Immature natural killer cell (primary cell): ENCODE results near the gene FAM3C. TPM values are rescaled to one million over a fixed set of nuclear protein-coding genes. Genes with fewer than 3 reads are reported as not detected.

Experiments
- DNase-seq, 3 donors: peaks; one replicate each; pipeline ENCODE4 v3.0.0; 2022; ENCODE audit warnings: mixed read lengths in 1 of 3
- H3K27ac Mint-ChIP-seq, 6 donors: one replicate each; pipeline ENCODE4 v1.8.0; 2020; ENCODE audit warnings: mixed read lengths in 6 of 6, mild to moderate bottlenecking in 5 of 6, inconsistent platforms in 4 of 6, moderate library complexity in 3 of 6
- H3K27me3 Mint-ChIP-seq, 3 donors: one replicate each; pipeline ENCODE4 v1.8.0; 2020 to 2021; ENCODE audit warnings: low read depth in 3 of 3, mild to moderate bottlenecking in 3 of 3, mixed read lengths in 3 of 3, moderate library complexity in 3 of 3, inconsistent platforms in 1 of 3
- H3K36me3 Mint-ChIP-seq, 3 donors: one replicate each; pipeline ENCODE4 v1.8.0; 2020; ENCODE audit warnings: mixed read lengths in 3 of 3, inconsistent platforms in 2 of 3, mild to moderate bottlenecking in 2 of 3
- H3K4me1 Mint-ChIP-seq, 2 donors: one replicate each; pipeline ENCODE4 v1.8.0; 2020; ENCODE audit warnings: inconsistent platforms in 2 of 2, mild to moderate bottlenecking in 2 of 2, mixed read lengths in 2 of 2, moderate library complexity in 1 of 2
- H3K4me3 Mint-ChIP-seq, 5 donors: one replicate each; pipeline ENCODE4 v1.8.0; 2020; ENCODE audit warnings: mild to moderate bottlenecking in 5 of 5, mixed read lengths in 5 of 5, inconsistent platforms in 3 of 5, moderate library complexity in 3 of 5
- H3K9me3 Mint-ChIP-seq, 6 donors: one replicate each; pipeline ENCODE4 v1.8.0; 2020; ENCODE audit warnings: mild to moderate bottlenecking in 6 of 6, mixed read lengths in 6 of 6, inconsistent platforms in 4 of 6, moderate library complexity in 3 of 6
- polyA plus RNA-seq, 3 donors: library from polyadenylated mRNA; unstranded; fragments of 300-500 nt; fragmentation: Illumina TruSeq; gene quantifications; one replicate each; pipeline ENCODE4 v1.2.3, GENCODE V29; 2021

The FAM3C gene
- polyA plus RNA-seq, 3 donors from 2014 or later, result 34.5 to 49.4 (median 48.1) TPM

DNA sequence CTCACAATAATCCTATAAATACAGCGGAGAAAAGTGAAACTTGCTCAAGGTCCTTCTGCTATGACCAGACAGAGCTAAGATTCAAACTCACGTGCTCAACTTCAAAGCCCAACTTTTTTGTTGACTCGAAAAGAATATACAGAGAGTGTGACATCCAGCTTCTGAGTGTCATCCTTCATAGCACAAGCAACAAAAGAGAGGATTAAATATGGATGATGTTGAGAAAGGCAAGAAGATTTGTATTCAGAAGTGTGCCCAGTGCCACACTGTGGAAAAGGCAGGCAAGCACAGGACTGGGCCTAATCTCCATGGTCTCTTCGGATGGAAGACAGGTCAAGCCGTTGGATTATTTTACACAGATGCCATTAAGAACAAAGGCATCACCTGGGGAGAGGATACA, 2.1 kb upstream of the FAM3C start:
- Mint-ChIP-seq H3K4me1 (peaks cover 8 to 33% of the 10 kb centered on the region in 2 donors), H3K9me3 (no peaks in the 10 kb centered on the region), H3K27me3 (peaks cover 0 to 4% (median 1%) of the 10 kb centered on the region in 3 donors), H3K27ac (no peak overlapping the region), H3K4me3 (no peak overlapping the region), H3K36me3 (no peaks in the 10 kb centered on the region)
- DNase-seq, result no peak

DNA sequence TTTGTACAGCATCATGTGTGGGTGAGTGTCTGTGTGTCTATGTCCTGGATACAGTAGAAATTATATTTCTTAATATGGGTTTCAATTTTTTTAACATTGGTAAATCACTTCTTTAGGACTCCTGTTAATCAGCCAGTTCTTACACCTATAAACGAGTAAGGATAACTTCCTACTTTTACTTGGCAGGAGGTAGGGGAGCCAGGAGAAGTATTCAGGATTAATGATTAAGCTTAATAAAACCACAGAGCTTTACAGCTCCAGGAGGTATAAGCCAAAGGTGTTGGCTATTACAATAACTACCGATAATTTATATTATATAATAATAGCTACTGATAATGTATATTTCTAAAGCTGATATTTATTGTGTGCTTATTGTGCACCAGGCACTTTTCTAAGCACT, 1.7 kb upstream of the FAM3C start:
- Mint-ChIP-seq H3K36me3 (peaks cover under 1 to 1% (median under 1%) of the 10 kb centered on the region in 3 donors), H3K4me1 (peaks cover 8 to 36% of the 10 kb centered on the region in 2 donors), H3K4me3 (no peak overlapping the region), H3K27ac (no peak overlapping the region), H3K27me3 (peaks cover 0 to 4% (median 1%) of the 10 kb centered on the region in 3 donors), H3K9me3 (no peaks in the 10 kb centered on the region)
- DNase-seq, result no peak

DNA sequence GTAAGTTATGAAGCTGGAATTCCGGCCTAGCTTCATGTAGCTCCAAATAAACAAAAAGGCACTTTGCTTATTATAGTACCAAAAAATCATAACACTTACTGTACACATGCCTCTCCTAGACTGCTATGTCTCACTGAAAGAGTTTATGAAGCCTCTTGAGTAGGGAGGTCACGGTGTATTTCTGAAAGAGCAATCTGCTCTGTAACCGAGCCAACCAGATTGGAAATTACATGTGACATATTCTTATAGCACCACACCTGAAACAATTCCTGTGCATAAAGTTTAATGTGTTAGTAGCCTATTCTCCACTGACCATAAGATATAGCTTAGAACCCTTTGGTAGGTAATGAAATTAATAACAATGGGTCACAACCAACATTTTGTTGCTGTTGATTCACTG, 1.3 kb upstream of the FAM3C start:
- H3K27ac Mint-ChIP-seq, result peak overlapping the region in 3 of 6 donors; percentile 18 to 65 (median 29)
- H3K9me3 Mint-ChIP-seq, result no peaks in the 10 kb centered on the region
- peaks cover 12 to 41% of the 10 kb centered on the region in 2 donors for H3K4me1 Mint-ChIP-seq
- DNase-seq, result no peak
- peak overlapping the region; percentile 47 to 84 (median 65) for H3K4me3 Mint-ChIP-seq
- peaks cover 0 to 4% (median 1%) of the 10 kb centered on the region in 3 donors for H3K27me3 Mint-ChIP-seq
- peaks cover 3 to 4% (median 4%) of the 10 kb centered on the region in 3 donors for H3K36me3 Mint-ChIP-seq

DNA sequence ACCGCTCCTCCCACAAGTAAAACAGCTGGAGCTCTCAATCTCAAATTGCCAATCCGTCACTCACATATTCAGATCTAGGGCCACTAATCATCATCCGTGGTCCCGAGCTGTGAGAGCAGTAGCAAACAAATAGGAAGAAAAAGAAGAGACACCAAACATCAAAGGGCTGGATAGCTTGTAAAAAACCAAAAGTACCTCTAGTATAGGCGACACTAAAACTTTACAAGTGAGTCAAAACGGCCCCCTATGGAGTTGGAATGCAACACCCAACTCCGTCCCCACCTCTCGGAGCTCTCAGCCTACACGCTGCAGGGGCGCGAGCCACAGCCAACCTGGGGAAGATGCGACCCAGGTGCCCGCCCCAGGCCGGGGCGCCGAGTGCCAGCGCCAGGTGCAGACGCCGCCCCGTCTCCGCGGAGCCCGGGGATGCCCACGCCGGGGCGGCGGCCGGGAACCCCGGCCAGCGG, 581 bp downstream of the FAM3C start:
- Mint-ChIP-seq H3K9me3 (no peaks in the 10 kb centered on the region), H3K4me1 (peaks cover 23 to 58% of the 10 kb centered on the region in 2 donors), H3K36me3 (peaks cover 4 to 9% (median 4%) of the 10 kb centered on the region in 3 donors), H3K27ac (peak overlapping the region; percentile 69 to 95 (median 84)), H3K27me3 (peaks cover 0 to 4% (median 1%) of the 10 kb centered on the region in 3 donors), H3K4me3 (peak overlapping the region; percentile 86 to 91 (median 89))
- no peak for DNase-seq

DNA sequence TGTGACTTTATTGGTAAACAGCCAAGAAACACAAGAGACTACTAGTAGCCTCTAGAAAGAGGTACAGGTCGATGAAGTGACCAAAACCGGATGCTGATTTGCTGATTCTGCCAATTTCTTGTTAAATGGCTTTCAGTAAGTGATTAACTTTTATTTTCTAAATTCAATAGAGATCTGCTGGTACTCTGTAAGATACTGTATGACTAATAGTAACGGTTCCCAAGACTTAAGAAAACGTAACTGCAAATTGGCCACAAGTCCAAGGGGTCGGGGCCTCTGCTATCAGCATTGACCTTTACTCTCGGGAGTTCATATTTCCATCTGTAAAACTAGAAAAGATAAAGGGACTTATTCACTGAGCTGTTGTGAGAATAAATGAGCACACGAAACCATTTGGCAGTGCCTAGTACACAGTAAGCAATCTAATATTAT, 1.4 kb downstream of the FAM3C start:
- Mint-ChIP-seq H3K27me3 (peaks cover 0 to 4% (median 1%) of the 10 kb centered on the region in 3 donors), H3K27ac (peak overlapping the region in 1 of 6 donors; percentile 12), H3K36me3 (peaks cover 4 to 9% (median 4%) of the 10 kb centered on the region in 3 donors), H3K4me3 (peak overlapping the region in 4 of 5 donors; percentile 15 to 52 (median 37)), H3K9me3 (no peaks in the 10 kb centered on the region), H3K4me1 (peaks cover 28 to 66% of the 10 kb centered on the region in 2 donors)
- DNase-seq, result no peak

DNA sequence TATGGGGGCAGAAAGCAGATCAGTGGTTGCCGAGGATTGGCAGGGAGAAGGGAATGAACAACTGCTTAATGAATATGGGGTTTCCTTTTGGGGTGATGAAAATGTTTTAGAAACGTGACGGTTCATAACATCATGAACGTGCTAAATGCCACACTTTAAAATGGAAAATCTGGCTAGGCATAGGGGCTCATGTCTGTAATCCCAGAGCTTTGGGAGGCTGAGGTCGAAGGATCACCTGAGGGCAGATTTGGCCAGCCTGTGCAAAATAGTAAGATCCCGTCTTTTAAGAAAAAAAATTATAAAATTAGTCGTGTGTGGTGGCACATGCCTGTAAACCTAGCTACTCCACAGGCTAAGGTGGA, 3.1 kb downstream of the FAM3C start:
- peaks cover 33 to 84% of the 10 kb centered on the region in 2 donors for H3K4me1 Mint-ChIP-seq
- no peak for DNase-seq
- peak overlapping the region in 1 of 6 donors; percentile 65 for H3K27ac Mint-ChIP-seq
- H3K36me3 Mint-ChIP-seq, result peaks cover 4 to 9% (median 4%) of the 10 kb centered on the region in 3 donors
- peaks cover 0 to 4% (median 1%) of the 10 kb centered on the region in 3 donors for H3K27me3 Mint-ChIP-seq
- H3K9me3 Mint-ChIP-seq, result no peaks in the 10 kb centered on the region
- H3K4me3 Mint-ChIP-seq, result peak overlapping the region in 1 of 5 donors; percentile 15

DNA sequence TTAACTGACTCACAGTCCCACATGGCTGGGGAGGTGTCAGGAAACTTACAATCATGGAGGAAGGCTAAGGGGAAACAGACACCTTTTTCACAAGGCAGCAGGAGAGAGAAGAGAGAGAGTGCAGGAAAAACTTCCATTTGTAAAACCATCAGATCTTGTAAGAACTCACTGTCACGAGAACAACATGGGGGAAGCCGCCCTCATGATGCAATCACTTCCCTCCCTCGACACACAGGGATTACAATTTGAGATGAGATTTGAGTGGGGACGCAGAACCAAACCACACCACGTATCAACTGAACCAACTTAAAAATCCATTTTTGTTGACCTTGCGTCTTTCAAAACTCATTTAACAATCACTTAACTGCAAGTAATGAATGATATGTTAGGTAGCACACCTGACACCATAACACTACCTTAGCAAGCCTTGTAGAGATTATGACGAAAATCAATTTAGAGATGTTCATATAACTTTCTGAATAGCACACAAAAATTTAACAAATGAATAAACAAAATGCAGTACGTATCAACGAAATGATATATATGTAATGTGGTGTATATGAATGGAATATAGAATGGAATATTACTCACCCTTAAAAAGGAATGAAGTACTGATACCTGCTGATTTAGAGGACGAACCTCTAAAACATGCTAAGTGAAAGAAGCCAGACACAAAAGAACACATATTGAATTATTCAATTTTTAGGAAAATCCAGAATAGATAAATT, 3.7 kb downstream of the FAM3C start:
- Mint-ChIP-seq H3K27me3 (peaks cover 0 to 4% (median 1%) of the 10 kb centered on the region in 3 donors), H3K4me3 (peak overlapping the region in 2 of 5 donors; percentile 15 to 18), H3K27ac (peak overlapping the region in 1 of 6 donors; percentile 65), H3K36me3 (peaks cover 4 to 9% (median 4%) of the 10 kb centered on the region in 3 donors), H3K9me3 (no peaks in the 10 kb centered on the region), H3K4me1 (peaks cover 33 to 89% of the 10 kb centered on the region in 2 donors)
- DNase-seq, result no peak

DNA sequence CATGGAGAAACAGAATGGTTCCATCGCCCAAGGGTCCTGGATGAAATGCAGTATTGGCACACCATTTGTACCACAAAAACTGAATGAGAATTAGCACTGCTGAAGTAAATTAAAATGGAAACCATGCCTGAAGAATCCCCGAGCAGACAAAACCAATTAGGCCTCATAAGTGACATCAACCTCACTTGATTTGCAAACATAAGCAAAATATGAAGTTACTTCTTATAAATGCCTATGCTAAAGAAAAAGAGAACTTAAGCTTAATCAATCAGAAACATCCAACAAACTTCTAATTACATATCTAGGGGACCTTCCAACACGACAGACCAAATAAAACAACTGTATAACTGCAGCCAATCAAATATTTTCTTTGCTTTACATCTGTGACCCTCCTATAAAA, 4.4 kb downstream of the FAM3C start:
- no peak overlapping the region for H3K4me3 Mint-ChIP-seq
- H3K9me3 Mint-ChIP-seq, result no peaks in the 10 kb centered on the region
- H3K27ac Mint-ChIP-seq, result peak overlapping the region in 1 of 6 donors; percentile 3
- peaks cover 0 to 4% (median 1%) of the 10 kb centered on the region in 3 donors for H3K27me3 Mint-ChIP-seq
- no peak for DNase-seq
- H3K4me1 Mint-ChIP-seq, result peaks cover 33 to 89% of the 10 kb centered on the region in 2 donors
- peaks cover 4 to 9% (median 4%) of the 10 kb centered on the region in 3 donors for H3K36me3 Mint-ChIP-seq

DNA sequence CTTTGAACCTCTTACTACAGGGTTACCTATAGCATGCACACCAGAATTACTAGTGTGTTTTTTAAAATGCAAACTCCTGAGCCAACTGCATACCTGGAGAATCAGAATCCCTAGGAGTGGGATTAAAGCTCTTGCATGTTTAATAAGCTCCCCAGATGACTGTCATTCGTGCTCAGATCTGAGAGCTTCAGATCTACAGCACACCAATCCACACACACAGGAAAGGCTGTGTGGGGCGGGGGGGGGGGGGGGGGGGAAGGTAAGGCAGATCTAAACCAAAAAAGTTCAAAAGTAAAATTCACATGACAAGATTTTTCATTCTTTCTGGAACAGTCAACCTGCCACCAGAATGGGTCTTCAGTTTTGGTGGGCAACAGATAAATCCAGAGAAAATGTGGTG, 5.5 kb downstream of the FAM3C start:
- H3K9me3 Mint-ChIP-seq, result no peaks in the 10 kb centered on the region
- H3K4me3 Mint-ChIP-seq, result no peak overlapping the region
- no peak for DNase-seq
- peaks cover 4 to 9% (median 4%) of the 10 kb centered on the region in 3 donors for H3K36me3 Mint-ChIP-seq
- H3K27ac Mint-ChIP-seq, result peak overlapping the region in 2 of 6 donors; percentile 17 to 53
- H3K27me3 Mint-ChIP-seq, result peaks cover 0 to 4% (median 0%) of the 10 kb centered on the region in 3 donors
- H3K4me1 Mint-ChIP-seq, result peaks cover 41 to 95% of the 10 kb centered on the region in 2 donors

DNA sequence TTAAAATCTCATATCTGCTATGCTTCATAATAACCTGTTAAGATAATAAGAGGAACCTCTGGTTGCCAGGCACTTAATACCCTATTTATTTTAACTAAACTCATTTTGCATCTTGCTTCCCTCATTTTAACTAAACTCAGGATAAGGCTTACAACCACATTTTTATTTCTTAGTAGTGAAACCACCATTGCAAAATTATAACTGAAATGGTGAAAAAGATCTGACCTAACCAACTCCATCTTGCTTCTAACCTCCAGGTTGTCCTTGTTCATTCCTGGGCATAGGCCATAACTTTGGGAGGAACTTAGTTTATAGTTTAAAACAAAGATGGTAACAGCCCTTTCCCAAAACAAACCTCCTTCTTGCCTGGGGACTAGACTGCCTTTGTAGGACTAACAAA, 6.0 kb downstream of the FAM3C start:
- Mint-ChIP-seq H3K27ac (peak overlapping the region in 3 of 6 donors; percentile 8 to 53 (median 17)), H3K4me3 (no peak overlapping the region), H3K27me3 (no peaks in the 10 kb centered on the region), H3K36me3 (peaks cover 4 to 9% (median 4%) of the 10 kb centered on the region in 3 donors), H3K9me3 (no peaks in the 10 kb centered on the region), H3K4me1 (peaks cover 42 to 95% of the 10 kb centered on the region in 2 donors)
- no peak for DNase-seq

DNA sequence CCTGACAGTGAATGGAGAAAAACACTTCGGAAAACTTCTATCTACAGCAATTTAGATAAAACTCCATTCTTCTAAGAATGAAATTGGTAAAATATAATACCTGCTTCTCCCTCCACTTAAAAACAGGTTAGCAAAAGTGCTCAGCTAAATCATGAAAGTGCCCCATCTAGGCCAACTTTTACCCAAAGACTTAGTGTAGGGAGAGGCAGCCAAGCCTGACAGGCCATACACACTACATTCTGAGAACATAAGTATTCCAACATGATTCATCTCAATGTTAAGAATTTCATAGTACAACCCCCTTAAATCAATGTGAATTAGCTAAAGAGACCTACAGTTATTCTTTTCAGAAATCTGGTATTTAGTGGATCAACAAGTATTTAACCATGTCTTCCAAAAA, 7.2 kb downstream of the FAM3C start:
- Mint-ChIP-seq H3K27me3 (peaks cover 0 to 4% (median 0%) of the 10 kb centered on the region in 3 donors), H3K4me1 (peaks cover 53 to 95% of the 10 kb centered on the region in 2 donors), H3K27ac (no peak overlapping the region), H3K4me3 (no peak overlapping the region), H3K9me3 (no peaks in the 10 kb centered on the region), H3K36me3 (peaks cover 4 to 9% (median 4%) of the 10 kb centered on the region in 3 donors)
- no peak for DNase-seq

DNA sequence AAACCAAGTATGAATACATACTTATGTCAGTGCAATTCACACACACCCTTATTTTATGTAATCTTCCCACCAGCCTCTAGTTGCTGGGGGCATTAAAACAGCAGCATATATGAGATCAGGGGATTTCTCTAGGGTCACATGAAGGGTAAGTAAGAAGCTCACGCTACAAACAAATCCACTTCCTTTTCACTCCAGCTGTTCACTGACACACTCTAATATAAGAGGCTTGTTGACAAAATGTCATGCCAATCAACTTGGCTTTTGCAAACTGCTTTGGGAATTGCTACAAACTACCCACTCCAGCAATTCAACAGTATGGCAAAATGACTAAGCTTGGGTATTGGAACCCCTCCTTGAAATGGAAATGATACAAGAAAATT, 10.3 kb downstream of the FAM3C start:
- Mint-ChIP-seq H3K4me3 (no peak overlapping the region), H3K36me3 (peaks cover 0 to 10% (median 0%) of the 10 kb centered on the region in 3 donors), H3K4me1 (peaks cover 53 to 89% of the 10 kb centered on the region in 2 donors), H3K27ac (peak overlapping the region in 2 of 6 donors; percentile 55 to 65), H3K27me3 (peaks cover 0 to 4% (median 0%) of the 10 kb centered on the region in 3 donors), H3K9me3 (no peaks in the 10 kb centered on the region)
- peak in 1 of 3 donors; percentile 15 for DNase-seq

DNA sequence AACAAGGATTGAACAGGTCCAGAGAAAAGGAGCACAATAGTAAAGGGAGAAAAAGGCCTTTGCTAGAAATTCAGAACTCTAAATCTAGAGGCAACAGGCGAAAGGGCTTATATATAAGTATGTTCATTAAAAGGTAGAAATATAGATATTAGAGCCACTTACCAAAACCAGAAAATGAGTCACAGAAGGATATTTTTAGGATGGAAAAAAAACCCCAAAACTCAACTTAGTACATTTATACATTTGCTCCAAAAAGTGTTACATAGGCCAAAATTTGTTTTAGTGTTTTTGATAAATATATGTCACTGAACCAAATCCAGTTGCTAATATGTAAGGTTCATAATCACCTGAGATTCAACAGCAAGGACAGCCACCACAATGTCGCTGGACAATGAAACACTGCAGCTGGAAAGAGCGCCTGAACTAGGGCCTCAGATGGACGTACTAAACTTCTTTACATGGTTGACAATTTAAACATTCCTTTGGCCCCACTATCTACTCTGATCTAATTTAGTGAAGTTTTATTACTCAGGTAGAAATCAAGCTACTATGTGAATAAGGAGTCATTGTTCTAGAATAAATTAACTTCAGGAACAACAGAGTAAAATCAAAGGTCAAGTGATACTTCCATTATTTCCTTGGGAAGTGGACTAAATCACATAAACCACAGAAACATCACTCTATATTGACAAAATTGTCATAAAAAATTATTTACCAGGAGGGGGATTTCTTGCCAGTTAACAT, 10.9 kb downstream of the FAM3C start:
- H3K4me1 Mint-ChIP-seq, result peaks cover 49 to 85% of the 10 kb centered on the region in 2 donors

More for the DNA sequence above, 10.9 kb downstream of the FAM3C start:
- H3K27me3 Mint-ChIP-seq, result peaks cover 0 to 4% (median 0%) of the 10 kb centered on the region in 3 donors
- H3K9me3 Mint-ChIP-seq, result no peaks in the 10 kb centered on the region
- H3K27ac Mint-ChIP-seq, result peak overlapping the region in 2 of 6 donors; percentile 15 to 65
- no peak for DNase-seq
- H3K36me3 Mint-ChIP-seq, result peaks cover 0 to 11% (median 0%) of the 10 kb centered on the region in 3 donors
- H3K4me3 Mint-ChIP-seq, result peak overlapping the region in 2 of 5 donors; percentile 4 to 14
